GM12878 (cell line): Measurements from ENCODE around the gene SLC17A2. TPM values are rescaled to one million over a fixed set of nuclear protein-coding genes. Genes with fewer than 3 reads are reported as not detected.

Experiments used
- ATAC-seq: fragments of 200-7000 bp; cut with Tn5 transposase; 3 replicates; pipeline ENCODE4 v1.9.1; 2020; ENCODE audit warnings: mild to moderate bottlenecking, moderate library complexity
- BruUV-seq: library from RNA; stranded (reverse); fragments of 400-500 nt; replicated peaks from 2 replicates; lab custom pipeline; 2021; lab: Mats Ljungman, UMichigan
- CTCF ChIA-PET: fragments of 300-600 bp; sonication (Branson Sonifier 250); formaldehyde crosslinking; extraction: SDS; loops from one replicate; lab custom pipeline; 2021; ENCODE audit warnings: inconsistent platforms; lab: Yijun Ruan, JAX
- POLR2A ChIA-PET: fragments of 350-600 bp; formaldehyde crosslinking; extraction: SDS; loops from one replicate; lab custom pipeline; 2021; ENCODE audit warnings: inconsistent platforms; lab: Charles Lee
- RAD21 ChIA-PET: fragments of 300-600 bp; sonication (Branson Sonifier 250); formaldehyde crosslinking; loops from one replicate; lab custom pipeline; 2023; ENCODE audit warnings: antibody characterized with exemption; ENCODE audit not compliant: unreplicated experiment; lab: Charles Lee
- SMC1A ChIA-PET: fragments of 300-600 bp; sonication (Branson Sonifier 250); formaldehyde crosslinking; loops from one replicate; lab custom pipeline; 2023; ENCODE audit not compliant: unreplicated experiment, uncharacterized antibody; lab: Charles Lee
- DNase-seq: peaks from one replicate; pipeline ENCODE4 v3.0.0-alpha.2; 2011; ENCODE audit warnings: low read depth, low spot score
- FAIRE-seq: peaks from 3 replicates; lab custom pipeline; 2011; peaks lifted over from hg19 to GRCh38; lab: Jason Lieb, UNC
- H2AFZ ChIP-seq: 2 replicates; pipeline ENCODE4 v1.6.0; 2011; ENCODE audit warnings: low read depth, low read length, control low read depth; ENCODE audit not compliant: control insufficient read depth
- H3K27ac ChIP-seq: 2 replicates; pipeline ENCODE4 v1.5.1; 2011; ENCODE audit warnings: control low read depth; ENCODE audit not compliant: control insufficient read depth, insufficient read depth
- H3K27me3 ChIP-seq, 2 experiments: replicated peaks in 1 of 2; 2 replicates each; pipeline versions ENCODE4 v1.6.0 to v1.6.1; 2011; ENCODE audit warnings: low read length in 1 of 2; ENCODE audit not compliant: control insufficient read depth in 2 of 2, insufficient read depth in 2 of 2
- H3K36me3 ChIP-seq, 2 experiments: 2 replicates each; pipeline ENCODE4 v1.5.1; 2011; ENCODE audit warnings: low read length in 1 of 2; ENCODE audit not compliant: control insufficient read depth in 2 of 2, insufficient read depth in 2 of 2
- H3K4me1 ChIP-seq: 2 replicates; pipeline ENCODE4 v1.6.1; 2011; ENCODE audit warnings: mild to moderate bottlenecking, low read length, moderate library complexity, mixed read lengths; ENCODE audit not compliant: control insufficient read depth, insufficient read depth
- H3K4me2 ChIP-seq: 2 replicates; pipeline ENCODE4 v1.6.0; 2011; ENCODE audit warnings: control low read depth; ENCODE audit not compliant: control insufficient read depth, insufficient read depth
- H3K4me3 ChIP-seq: fragments of 200-600 bp; sonication (generic); 2 replicates; pipeline ENCODE4 v1.5.1; 2016
- H3K79me2 ChIP-seq: 2 replicates; pipeline ENCODE4 v1.6.0; 2011; ENCODE audit warnings: low read length; ENCODE audit not compliant: control insufficient read depth, insufficient read depth
- H3K9ac ChIP-seq: 2 replicates; pipeline ENCODE4 v1.8.0; 2011; ENCODE audit warnings: low read length, control low read depth, mixed read lengths; ENCODE audit not compliant: control insufficient read depth, insufficient read depth
- H3K9me3 ChIP-seq: replicated peaks from 3 replicates; pipeline ENCODE4 v1.5.1; 2011; ENCODE audit warnings: mild to moderate bottlenecking, low read length; ENCODE audit not compliant: control insufficient read depth, insufficient read depth
- H4K20me1 ChIP-seq: 2 replicates; pipeline ENCODE4 v1.6.0; 2011; ENCODE audit not compliant: control insufficient read depth, insufficient read depth
- NR2C1 ChIP-seq: fragments of 450-650 bp; IDR thresholded peaks from 2 replicates; pipeline ENCODE4 v1.6.1; 2017; ENCODE audit warnings: antibody characterized with exemption, mild to moderate bottlenecking, moderate library complexity
- RAD21 ChIP-seq: IDR thresholded peaks from 2 replicates; pipeline ENCODE4 v1.6.1; 2011; ENCODE audit warnings: mild to moderate bottlenecking, low read depth, low read length, moderate library complexity; ENCODE audit not compliant: insufficient read depth
- WGBS: methylation state at CpG from one replicate; pipeline ENCODE4 v1.1.6; 2016; ENCODE audit warnings: low lambda C conversion rate; ENCODE audit not compliant: insufficient replicate concordance, insufficient coverage; ENCODE audit errors: missing lambda C conversion rate; 5-methylcytosine and 5-hydroxymethylcytosine counted together
- in situ Hi-C: fragments of 300-500 bp; cut with MboI; formaldehyde crosslinking; loops from 9 replicates; pipeline ENCODE4 v1.14.3; 2018; ENCODE audit warnings: mixed read lengths
- intact Hi-C: fragments of 100-400 bp; cut with micrococcal nuclease; formaldehyde crosslinking; loops from one replicate; pipeline ENCODE4 v1.14.2; 2022; ENCODE audit not compliant: unreplicated experiment
- polyA plus RNA-seq, 11 experiments: library from polyadenylated mRNA; depleted of rRNA in 4 of 11; unstranded in 6 of 11; stranded (reverse) in 5 of 11; fragments of >200 nt; fragmentation: Nextera tagmentation in 4 of 11; fragmentation: Illumina TruSeq in 1 of 11; extraction: Ambion mirVana in 4 of 11; extraction: Trizol in 1 of 11; gene quantifications; 1 replicate in 1 of 11; 2 replicates in 10 of 11; pipeline versions ENCODE4 v1.2.1 to v1.2.3, GENCODE V29; 2011 to 2016; ENCODE audit warnings: inconsistent platforms in 2 of 11, missing spikeins in 2 of 11, low read depth in 1 of 11
- total RNA-seq, 4 experiments: library from RNA; depleted of rRNA in 3 of 4; stranded (reverse); fragments of >200 nt in 3 of 4; fragmentation: Illumina TruSeq in 1 of 4; extraction: Trizol in 1 of 4; gene quantifications; 2 replicates each; pipeline versions ENCODE4 v1.2.1 to v1.2.3, GENCODE V29; 2013 to 2021
- TF ChIP-seq, protein P1 (sequence below), 3 experiments: IDR thresholded peaks in 2 of 3; conservative IDR thresholded peaks in 1 of 3; 2 replicates each; pipeline ENCODE4 v1.5.1; 2011; ENCODE audit warnings: low read depth in 3 of 3, low read length in 3 of 3, mild to moderate bottlenecking in 3 of 3, control low read depth in 2 of 3, moderate library complexity in 2 of 3, inconsistent platforms in 1 of 3, mixed read lengths in 1 of 3; ENCODE audit not compliant: control insufficient read depth in 2 of 3, insufficient read depth in 1 of 3; ENCODE audit errors: extremely low read depth in 1 of 3

Gene SLC17A2
- total and polyA plus RNA-seq, 10 of the 15 experiments (the other 5 are each of a cell fraction or from before 2014, with no cell fraction given), result not detected

- no peak for FAIRE-seq
- intact Hi-C loops, result no loop called here
These were observed 40.3 kb downstream of the SLC17A2 start for GRCh38 chr6:25889877-25890853.

More at GRCh38 chr6:25889877-25890853, 40.3 kb downstream of the SLC17A2 start:
- POLR2A ChIA-PET, result no interaction called here
- RAD21 ChIA-PET, result interaction anchor here (0.6 kb wide), 1 partner anchor 116 kb away, joined by 3 read pairs; no protein-coding TSS in a partner anchor
- BruUV-seq, result no TSS peak
- no peak for ATAC-seq
- 47% methylated on average over 5 of the region's 5 CpGs for WGBS
- TF ChIP-seq NR2C1 (no peak), RAD21 (peak; percentile 49)
- TF ChIP-seq, protein P1, sequence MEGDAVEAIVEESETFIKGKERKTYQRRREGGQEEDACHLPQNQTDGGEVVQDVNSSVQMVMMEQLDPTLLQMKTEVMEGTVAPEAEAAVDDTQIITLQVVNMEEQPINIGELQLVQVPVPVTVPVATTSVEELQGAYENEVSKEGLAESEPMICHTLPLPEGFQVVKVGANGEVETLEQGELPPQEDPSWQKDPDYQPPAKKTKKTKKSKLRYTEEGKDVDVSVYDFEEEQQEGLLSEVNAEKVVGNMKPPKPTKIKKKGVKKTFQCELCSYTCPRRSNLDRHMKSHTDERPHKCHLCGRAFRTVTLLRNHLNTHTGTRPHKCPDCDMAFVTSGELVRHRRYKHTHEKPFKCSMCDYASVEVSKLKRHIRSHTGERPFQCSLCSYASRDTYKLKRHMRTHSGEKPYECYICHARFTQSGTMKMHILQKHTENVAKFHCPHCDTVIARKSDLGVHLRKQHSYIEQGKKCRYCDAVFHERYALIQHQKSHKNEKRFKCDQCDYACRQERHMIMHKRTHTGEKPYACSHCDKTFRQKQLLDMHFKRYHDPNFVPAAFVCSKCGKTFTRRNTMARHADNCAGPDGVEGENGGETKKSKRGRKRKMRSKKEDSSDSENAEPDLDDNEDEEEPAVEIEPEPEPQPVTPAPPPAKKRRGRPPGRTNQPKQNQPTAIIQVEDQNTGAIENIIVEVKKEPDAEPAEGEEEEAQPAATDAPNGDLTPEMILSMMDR (IDR thresholded peaks at IDR 0.05 in 2 of 3, conservative IDR thresholded peaks at IDR 0.05 in 1 of 3; ENCODE audit: control insufficient read depth in 2 of 3, extremely low read depth in 1 of 3, insufficient read depth in 1 of 3, low read depth in 3 of 3, low read length in 3 of 3), result peak in 1 of 3 experiments; percentile 37; a peak in 2 of 6 replicates
- Histone ChIP-seq H3K27me3 (peaks cover 0 to 3% of the 10 kb centered on the region in 2 experiments; a peak in 1 of 4 replicates), H2AFZ (no peak overlapping the region), H3K36me3 (no peaks in the 10 kb centered on the region), H3K4me1 (no peaks in the 10 kb centered on the region), H3K27ac (no peak overlapping the region), H3K9ac (no peak overlapping the region), H3K9me3 (no peaks in the 10 kb centered on the region), H3K4me3 (no peak overlapping the region), H4K20me1 (no peaks in the 10 kb centered on the region), H3K79me2 (no peaks in the 10 kb centered on the region), H3K4me2 (no peak overlapping the region)
- DNase-seq, result no peak
- SMC1A ChIA-PET, result interaction anchor here (0.6 kb wide), 1 partner anchor 313 kb away, joined by 3 read pairs; no protein-coding TSS in a partner anchor
- in situ Hi-C loops, result no loop called here
- CTCF ChIA-PET, result interaction anchor here (0.6 to 2.1 kb wide), 4 partner anchors 19 to 300 kb away, joined by 3 to 5 read pairs (median 4); no protein-coding TSS in a partner anchor
